ENCODE results near the gene ANP32B. TPM values are rescaled to one million over a fixed set of nuclear protein-coding genes. Genes with fewer than 3 reads are reported as not detected.
A peak's percentile ranks its signal among the peaks of the same experiment; 100 is the strongest.

ANP32B gene
- total RNA-seq, 1 donor from 2014 or later, result 19.6 TPM

DNA sequence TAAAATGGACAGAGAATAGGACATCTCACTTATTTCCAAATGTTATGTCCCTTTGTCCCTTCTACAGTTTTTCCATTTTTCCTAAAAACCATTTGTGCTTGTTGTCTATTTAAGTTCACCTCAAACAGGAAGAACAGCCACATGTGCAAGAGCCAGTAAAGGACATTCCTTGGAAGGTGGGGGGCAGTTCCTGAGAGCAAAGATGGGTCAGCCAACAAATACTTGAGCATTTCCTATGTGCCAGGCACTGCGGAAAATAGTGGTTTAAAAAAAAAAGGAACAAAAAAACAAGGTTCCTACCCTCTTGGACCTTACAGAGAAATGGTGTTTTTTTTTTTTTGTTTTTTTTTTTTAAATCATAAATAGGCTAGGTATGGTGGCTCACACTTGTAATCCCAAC, 26.8 kb downstream of the ANP32B start:
- Mint-ChIP-seq H3K4me3 (no peak overlapping the region), H3K9me3 (no peaks in the 10 kb centered on the region), H3K36me3 (peaks cover 47% of the 10 kb centered on the region), H3K27ac (no peak overlapping the region), H3K4me1 (no peaks in the 10 kb centered on the region), H3K27me3 (ENCODE audit: insufficient read depth, low read depth) (peaks cover 3% of the 10 kb centered on the region)
- H3F3A ChIP-seq (ENCODE audit: low read depth), result no peaks in the 10 kb centered on the region
- H2AFZ ChIP-seq (replicated peaks), result no peak overlapping the region
- peaks cover 7% of the 10 kb centered on the region for H3K36me3 ChIP-seq
- H3K4me3 ChIP-seq, result no peak overlapping the region
- no peak overlapping the region for H3K4me2 ChIP-seq
- H3K9me3 ChIP-seq (ENCODE audit: low read depth), result no peaks in the 10 kb centered on the region
- no peak overlapping the region for H3K27ac ChIP-seq
- TF ChIP-seq EZH2phosphoT487 (IDR thresholded peaks at IDR 0.05) (no peak), EZH2 (IDR thresholded peaks at IDR 0.05) (no peak)
- TF ChIP-seq, protein P1, sequence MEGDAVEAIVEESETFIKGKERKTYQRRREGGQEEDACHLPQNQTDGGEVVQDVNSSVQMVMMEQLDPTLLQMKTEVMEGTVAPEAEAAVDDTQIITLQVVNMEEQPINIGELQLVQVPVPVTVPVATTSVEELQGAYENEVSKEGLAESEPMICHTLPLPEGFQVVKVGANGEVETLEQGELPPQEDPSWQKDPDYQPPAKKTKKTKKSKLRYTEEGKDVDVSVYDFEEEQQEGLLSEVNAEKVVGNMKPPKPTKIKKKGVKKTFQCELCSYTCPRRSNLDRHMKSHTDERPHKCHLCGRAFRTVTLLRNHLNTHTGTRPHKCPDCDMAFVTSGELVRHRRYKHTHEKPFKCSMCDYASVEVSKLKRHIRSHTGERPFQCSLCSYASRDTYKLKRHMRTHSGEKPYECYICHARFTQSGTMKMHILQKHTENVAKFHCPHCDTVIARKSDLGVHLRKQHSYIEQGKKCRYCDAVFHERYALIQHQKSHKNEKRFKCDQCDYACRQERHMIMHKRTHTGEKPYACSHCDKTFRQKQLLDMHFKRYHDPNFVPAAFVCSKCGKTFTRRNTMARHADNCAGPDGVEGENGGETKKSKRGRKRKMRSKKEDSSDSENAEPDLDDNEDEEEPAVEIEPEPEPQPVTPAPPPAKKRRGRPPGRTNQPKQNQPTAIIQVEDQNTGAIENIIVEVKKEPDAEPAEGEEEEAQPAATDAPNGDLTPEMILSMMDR (IDR thresholded peaks at IDR 0.05), result no peak
- H3K4me1 ChIP-seq, result no peaks in the 10 kb centered on the region
- H4K20me1 ChIP-seq (ENCODE audit: low read depth), result peaks cover 29% of the 10 kb centered on the region
- no peak overlapping the region for H3K9ac ChIP-seq
- no peaks in the 10 kb centered on the region for H3K79me2 ChIP-seq (ENCODE audit: low read depth)
- H3K27me3 ChIP-seq, result no peaks in the 10 kb centered on the region
- no peak for DNase-seq (ENCODE audit: low spot score)

DNA sequence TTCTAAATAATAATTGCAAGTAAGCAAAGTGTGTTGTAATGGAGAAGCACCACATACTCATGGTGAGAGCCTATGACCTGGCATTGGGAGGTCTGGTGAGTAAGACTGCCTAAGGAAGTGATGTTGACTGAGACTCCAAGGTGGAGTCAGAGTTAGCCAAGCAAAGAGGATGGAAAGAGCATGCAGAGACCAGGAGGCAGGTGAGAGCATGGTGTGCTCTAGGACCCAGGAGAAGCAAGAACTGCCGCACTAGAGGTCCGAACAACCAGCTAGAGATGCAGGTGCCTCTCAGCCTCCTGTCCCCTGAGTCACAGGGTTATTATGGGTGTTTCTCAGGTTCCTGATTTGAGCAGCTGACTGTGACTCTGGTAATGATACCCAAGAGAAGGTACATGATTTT, 27.3 kb downstream of the ANP32B start:
- peak; percentile 33 for DNase-seq (ENCODE audit: low spot score)
- Histone ChIP-seq H3K36me3 (peaks cover 7% of the 10 kb centered on the region), H4K20me1 (ENCODE audit: low read depth) (peaks cover 29% of the 10 kb centered on the region)

DNA sequence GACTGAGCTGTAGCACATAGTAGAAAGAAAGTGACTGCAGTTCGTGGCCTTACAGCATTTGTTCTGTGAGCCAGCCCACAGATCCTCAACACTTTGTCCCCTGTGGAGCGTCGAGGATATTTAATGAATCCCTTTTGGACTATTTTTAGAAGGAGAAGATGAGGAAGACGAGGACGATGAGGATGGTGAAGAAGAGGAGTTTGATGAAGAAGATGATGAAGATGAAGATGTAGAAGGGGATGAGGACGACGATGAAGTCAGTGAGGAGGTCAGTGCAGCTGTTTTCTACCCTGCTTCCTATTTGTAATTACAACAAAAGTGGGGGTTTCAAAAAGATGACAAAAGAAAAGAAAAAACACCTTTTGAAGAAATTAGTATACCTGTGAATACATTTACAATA, 28.0 kb downstream of the ANP32B start:
- DNase-seq (ENCODE audit: low spot score), result no peak
- Mint-ChIP-seq H3K27ac (no peak overlapping the region), H3K36me3 (peaks cover 47% of the 10 kb centered on the region), H3K9me3 (no peaks in the 10 kb centered on the region), H3K4me1 (no peaks in the 10 kb centered on the region), H3K27me3 (ENCODE audit: insufficient read depth, low read depth) (peaks cover 3% of the 10 kb centered on the region), H3K4me3 (no peak overlapping the region)
- peaks cover 30% of the 10 kb centered on the region for H4K20me1 ChIP-seq (ENCODE audit: low read depth)
- H3K36me3 ChIP-seq, result peaks cover 7% of the 10 kb centered on the region
- no peaks in the 10 kb centered on the region for H3K9me3 ChIP-seq (ENCODE audit: low read depth)
- H3K4me3 ChIP-seq, result no peak overlapping the region
- H3K4me1 ChIP-seq, result no peaks in the 10 kb centered on the region
- no peak for TF ChIP-seq EZH2 (IDR thresholded peaks at IDR 0.05)
- TF ChIP-seq, protein P1 (IDR thresholded peaks at IDR 0.05), result no peak
- TF ChIP-seq EZH2phosphoT487 (IDR thresholded peaks at IDR 0.05), result no peak
- no peak overlapping the region for H3K27ac ChIP-seq
- no peaks in the 10 kb centered on the region for H3K79me2 ChIP-seq (ENCODE audit: low read depth)
- no peaks in the 10 kb centered on the region for H3K27me3 ChIP-seq
- no peak overlapping the region for H2AFZ ChIP-seq (replicated peaks)
- H3K9ac ChIP-seq, result no peak overlapping the region
- H3K4me2 ChIP-seq, result no peak overlapping the region
- no peaks in the 10 kb centered on the region for H3F3A ChIP-seq (ENCODE audit: low read depth)

More for the DNA sequence above, 27.3 kb downstream of the ANP32B start:
- Histone ChIP-seq H3K4me2 (no peak overlapping the region), H3K27ac (no peak overlapping the region), H3K4me3 (no peak overlapping the region), H3K9me3 (ENCODE audit: low read depth) (no peaks in the 10 kb centered on the region), H3K27me3 (no peaks in the 10 kb centered on the region), H3K79me2 (ENCODE audit: low read depth) (no peaks in the 10 kb centered on the region), H3K4me1 (no peaks in the 10 kb centered on the region), H3K9ac (no peak overlapping the region), H3F3A (ENCODE audit: low read depth) (no peaks in the 10 kb centered on the region), H2AFZ (replicated peaks) (no peak overlapping the region)
- peaks cover 48% of the 10 kb centered on the region for H3K36me3 Mint-ChIP-seq
- H3K9me3 Mint-ChIP-seq, result no peaks in the 10 kb centered on the region
- TF ChIP-seq, protein P1 (IDR thresholded peaks at IDR 0.05), result no peak
- no peak for TF ChIP-seq EZH2 (IDR thresholded peaks at IDR 0.05)
- no peak for TF ChIP-seq EZH2phosphoT487 (IDR thresholded peaks at IDR 0.05)
- H3K27ac Mint-ChIP-seq, result no peak overlapping the region
- no peak overlapping the region for H3K4me3 Mint-ChIP-seq
- no peaks in the 10 kb centered on the region for H3K4me1 Mint-ChIP-seq
- peaks cover 3% of the 10 kb centered on the region for H3K27me3 Mint-ChIP-seq (ENCODE audit: insufficient read depth, low read depth)
